Endothelial cell of umbilical vein (primary cell): ENCODE results near the gene SENP8. TPM values are rescaled to one million over a fixed set of nuclear protein-coding genes. Genes with fewer than 3 reads are reported as not detected.

Source experiments
- BruUV-seq: library from RNA; stranded (reverse); fragments of 400-500 nt; replicated peaks from 2 replicates; lab custom pipeline; 2021; lab: Mats Ljungman, UMichigan
- CTCF ChIA-PET: fragments of 300-600, 350-600 bp; sonication (Branson Sonifier 250); formaldehyde crosslinking; loops from one replicate; lab custom pipeline; 2021; ENCODE audit warnings: antibody characterized with exemption, inconsistent platforms; lab: Charles Lee
- POLR2A ChIA-PET: fragments of 300-600, 350-600 bp; sonication (Branson Sonifier 250); formaldehyde crosslinking; loops from one replicate; lab custom pipeline; 2021; ENCODE audit warnings: antibody characterized with exemption, inconsistent platforms; lab: Charles Lee
- DNase-seq: peaks from one replicate; pipeline ENCODE4 v3.0.0-alpha.2; 2011; ENCODE audit warnings: low read depth, low spot score
- FAIRE-seq: peaks from 2 replicates; lab custom pipeline; 2011; peaks lifted over from hg19 to GRCh38; lab: Jason Lieb, UNC
- H2AFZ ChIP-seq: 2 replicates; pipeline ENCODE4 v1.6.0; 2012; ENCODE audit warnings: low read depth, low read length, control low read depth, inconsistent platforms
- H3K27ac ChIP-seq: 2 replicates; pipeline ENCODE4 v1.5.1; 2011; ENCODE audit warnings: low read depth, mild to moderate bottlenecking, control low read depth, low read length, moderate library complexity; ENCODE audit not compliant: insufficient read depth
- H3K27me3 ChIP-seq, 2 experiments: 2 replicates each; pipeline versions ENCODE4 v1.6.0 to v1.6.1; 2011; ENCODE audit warnings: low read length in 2 of 2, mixed read lengths in 1 of 2; ENCODE audit not compliant: control insufficient read depth in 2 of 2, insufficient read depth in 2 of 2
- H3K36me3 ChIP-seq, 2 experiments: 2 replicates in 1 of 2; 3 replicates in 1 of 2; pipeline ENCODE4 v1.5.1; 2011; ENCODE audit warnings: low read length in 2 of 2, mild to moderate bottlenecking in 1 of 2, moderate library complexity in 1 of 2; ENCODE audit not compliant: control insufficient read depth in 2 of 2, insufficient read depth in 2 of 2; ENCODE audit errors: extremely low read depth in 1 of 2
- H3K4me1 ChIP-seq: 3 replicates; pipeline ENCODE4 v1.5.1; 2011; ENCODE audit warnings: mild to moderate bottlenecking, low read length; ENCODE audit not compliant: control insufficient read depth, insufficient read depth; ENCODE audit errors: extremely low read depth
- H3K4me2 ChIP-seq: 2 replicates; pipeline ENCODE4 v1.6.1; 2011; ENCODE audit warnings: low read length, control low read depth, mixed read lengths; ENCODE audit not compliant: insufficient read depth
- H3K4me3 ChIP-seq, 3 experiments: fragments of 200-600 bp in 1 of 3; sonication (generic), shearing (Covaris generic) in 1 of 3; replicated peaks in 1 of 3; 2 replicates each; pipeline ENCODE4 v1.5.1; 2011 to 2016; ENCODE audit warnings: control low read depth in 3 of 3, low read length in 3 of 3, mild to moderate bottlenecking in 2 of 3, inconsistent platforms in 1 of 3, low read depth in 1 of 3, moderate library complexity in 1 of 3; ENCODE audit not compliant: insufficient read depth in 1 of 3
- H3K79me2 ChIP-seq: 2 replicates; pipeline ENCODE4 v1.6.0; 2012; ENCODE audit warnings: low read length, inconsistent platforms; ENCODE audit not compliant: control insufficient read depth, insufficient read depth
- H3K9ac ChIP-seq: replicated peaks from 2 replicates; pipeline ENCODE3; 2011; ENCODE audit warnings: low read length, control low read depth; ENCODE audit not compliant: insufficient read depth; ENCODE audit errors: extremely low read depth
- H3K9me1 ChIP-seq: replicated peaks from 3 replicates; pipeline ENCODE4 v1.6.0; 2011; ENCODE audit warnings: mild to moderate bottlenecking, low read length; ENCODE audit not compliant: control insufficient read depth, insufficient read depth; ENCODE audit errors: extremely low read depth
- H3K9me3 ChIP-seq: replicated peaks from 2 replicates; pipeline ENCODE4 v1.5.1; 2012; ENCODE audit warnings: low read length, inconsistent platforms; ENCODE audit not compliant: control insufficient read depth, insufficient read depth
- H4K20me1 ChIP-seq: replicated peaks from 2 replicates; pipeline ENCODE3; 2011; ENCODE audit warnings: mild to moderate bottlenecking, low read length; ENCODE audit not compliant: control insufficient read depth, insufficient read depth; ENCODE audit errors: extremely low read depth
- CTCF ChIP-seq, 2 donors: IDR thresholded peaks; 1 replicate in 1 of 2; 2 replicates in 1 of 2; pipeline ENCODE4 v1.5.1; 2011; ENCODE audit warnings: low read length in 2 of 2, mild to moderate bottlenecking in 2 of 2, moderate library complexity in 2 of 2, control low read depth in 1 of 2, inconsistent platforms in 1 of 2, low read depth in 1 of 2; ENCODE audit not compliant: insufficient read depth in 1 of 2; ENCODE audit errors: extremely low read depth in 1 of 2
- EZH2 ChIP-seq: IDR thresholded peaks from 2 replicates; pipeline ENCODE4 v1.6.1; 2012; ENCODE audit warnings: borderline replicate concordance, low read depth, mild to moderate bottlenecking, moderate library complexity, low read length, inconsistent platforms; ENCODE audit not compliant: severe bottlenecking
- FOS ChIP-seq: IDR thresholded peaks from 2 replicates; pipeline ENCODE4 v1.6.1; 2011; ENCODE audit warnings: mild to moderate bottlenecking, low read length, moderate library complexity, borderline replicate concordance; ENCODE audit not compliant: insufficient read depth
- GATA2 ChIP-seq: IDR thresholded peaks from 2 replicates; pipeline ENCODE4 v1.7.0; 2011; ENCODE audit warnings: low read depth, mild to moderate bottlenecking, moderate library complexity, mixed read lengths, low read length; ENCODE audit not compliant: insufficient read length, insufficient read depth
- JUN ChIP-seq: IDR thresholded peaks from 2 replicates; pipeline ENCODE4 v1.6.1; 2011; ENCODE audit warnings: borderline replicate concordance, low read depth; ENCODE audit not compliant: insufficient read length, insufficient read depth
- MAX ChIP-seq: IDR thresholded peaks from 2 replicates; pipeline ENCODE4 v1.6.1; 2011; ENCODE audit not compliant: insufficient read depth, insufficient read length
- MYC ChIP-seq: IDR thresholded peaks from one replicate; pipeline ENCODE4 v1.6.1; 2011; ENCODE audit warnings: mild to moderate bottlenecking, low read depth, low read length
- POLR2A ChIP-seq: IDR thresholded peaks from 2 replicates; pipeline ENCODE4 v1.6.1; 2012; ENCODE audit warnings: low read depth, mild to moderate bottlenecking, control low read depth, low read length
- POLR2AphosphoS5 ChIP-seq: IDR thresholded peaks from 2 replicates; pipeline ENCODE4 v1.6.1; 2012; ENCODE audit warnings: low read depth, mild to moderate bottlenecking, control low read depth, low read length, moderate library complexity; ENCODE audit not compliant: insufficient read depth
- dilution Hi-C: fragments of 300-500 bp; cut with MboI; formaldehyde crosslinking; loops from one replicate; pipeline ENCODE4 v1.15.0; 2019; ENCODE audit warnings: low sequenced_read_pairs; ENCODE audit not compliant: extremely low pct_ligation_motif_present
- intact Hi-C: fragments of 100-400 bp; cut with micrococcal nuclease; formaldehyde crosslinking; loops from one replicate; pipeline ENCODE4 v1.10.0; 2022
- polyA plus RNA-seq, 4 experiments: library from polyadenylated mRNA; depleted of rRNA in 3 of 4; stranded (reverse) in 3 of 4; unstranded in 1 of 4; fragments of >200 nt; gene quantifications; 2 replicates each; pipeline versions ENCODE4 v1.2.1 to v1.2.3, GENCODE V29; 2011 to 2012; ENCODE audit warnings: missing spikeins in 1 of 4
- total RNA-seq: library from RNA; stranded (reverse); gene quantifications from 2 replicates; pipeline ENCODE4 v1.2.3, GENCODE V29; 2021

SENP8 gene
- total and polyA plus RNA-seq, 2 donors (not counting 3 experiments of a cell fraction or from before 2014, with no cell fraction given) = 0.91 to 1.3 TPM

GRCh38 chr15:72146934-72147333 is 28.7 kb downstream of the SENP8 start:
- dilution Hi-C loops = no loop called here
- CTCF ChIA-PET = interaction anchor here (2.0 kb wide), 1 partner anchor 9 kb away, joined by 8 read pairs; no protein-coding TSS in a partner anchor
- H3K4me1 ChIP-seq = no peaks in the 10 kb centered on the region

GRCh38 chr15:72147418-72147817 is 29.2 kb downstream of the SENP8 start:
- CTCF ChIA-PET = no interaction called here
- H3K4me2 ChIP-seq = no peak overlapping the region
- intact Hi-C loops (no loop called here), dilution Hi-C loops (no loop called here)
- H3K4me1 ChIP-seq = no peaks in the 10 kb centered on the region
- no peaks in the 10 kb centered on the region for H3K36me3 ChIP-seq
- H3K27ac ChIP-seq = no peak overlapping the region
- no peak overlapping the region for H3K9ac ChIP-seq
- H3K9me1 ChIP-seq = no peaks in the 10 kb centered on the region
- H3K27me3 ChIP-seq = no peaks in the 10 kb centered on the region
- no peaks in the 10 kb centered on the region for H4K20me1 ChIP-seq
- DNase-seq = no peak
- no peak overlapping the region for H2AFZ ChIP-seq
- no peak overlapping the region for H3K4me3 ChIP-seq
- H3K9me3 ChIP-seq = no peaks in the 10 kb centered on the region
- no peaks in the 10 kb centered on the region for H3K79me2 ChIP-seq
- FAIRE-seq = no peak
- POLR2A ChIA-PET = no interaction called here
- TF ChIP-seq MYC (no peak), JUN (no peak), EZH2 (no peak), MAX (no peak), GATA2 (no peak), FOS (no peak), POLR2A (no peak), CTCF (IDR thresholded peaks at IDR 0.05; ENCODE audit: extremely low read depth in 1 of 2, insufficient read depth in 1 of 2, low read depth in 1 of 2, low read length in 2 of 2) (no peak), POLR2AphosphoS5 (no peak)
- no TSS peak for BruUV-seq

More at GRCh38 chr15:72146934-72147333, 28.7 kb downstream of the SENP8 start:
- Histone ChIP-seq H3K27me3 (no peaks in the 10 kb centered on the region), H3K36me3 (no peaks in the 10 kb centered on the region), H3K79me2 (no peaks in the 10 kb centered on the region), H4K20me1 (no peaks in the 10 kb centered on the region), H3K9me1 (no peaks in the 10 kb centered on the region), H3K9ac (no peak overlapping the region), H2AFZ (no peak overlapping the region), H3K4me2 (no peak overlapping the region), H3K27ac (no peak overlapping the region), H3K9me3 (no peaks in the 10 kb centered on the region), H3K4me3 (no peak overlapping the region)
- intact Hi-C loops = no loop called here
- BruUV-seq = no TSS peak
- POLR2A ChIA-PET = no interaction called here
- TF ChIP-seq GATA2 (no peak), MAX (no peak), JUN (no peak), MYC (no peak), POLR2AphosphoS5 (no peak)
- FAIRE-seq = no peak
- DNase-seq = no peak
